K562 (cell line): ENCODE measurements around the gene EXOC2. TPM values are rescaled to one million over a fixed set of nuclear protein-coding genes. Genes with fewer than 3 reads are reported as not detected.

ENCODE experiments used
- ATAC-seq: fragments of 200-7000 bp; cut with Tn5 transposase; 3 replicates; pipeline ENCODE4 v1.9.1; 2020; ENCODE audit warnings: moderate library complexity
- BruUV-seq: library from RNA; stranded (reverse); fragments of 400-500 nt; replicated peaks from 2 replicates; lab custom pipeline; 2021; lab: Mats Ljungman, UMichigan
- CTCF ChIA-PET: fragments of 300-600 bp; formaldehyde crosslinking; extraction: SDS; loops from one replicate; lab custom pipeline; 2021; ENCODE audit warnings: low intra/inter-chr PET ratio; lab: Yijun Ruan, JAX
- POLR2A ChIA-PET: fragments of 300-600, 350-650 bp; sonication (Branson Sonifier 250); formaldehyde crosslinking; extraction: SDS; loops from one replicate; lab custom pipeline; 2021; ENCODE audit warnings: antibody characterized with exemption, inconsistent platforms; lab: Yijun Ruan, JAX
- DNase-seq, 4 experiments: peaks; one replicate each; pipeline versions ENCODE4 v3.0.0 to v3.0.0-alpha.2; 2011 to 2018; ENCODE audit warnings: low spot score in 3 of 4, mixed read lengths in 3 of 4; ENCODE audit errors: extremely low read depth in 1 of 4
- FAIRE-seq: peaks from 2 replicates; lab custom pipeline; 2011; peaks lifted over from hg19 to GRCh38; lab: Jason Lieb, UNC
- H2AFZ ChIP-seq: 2 replicates; pipeline ENCODE4 v1.6.0; 2011; ENCODE audit warnings: low read depth, low read length, control low read depth, inconsistent platforms
- H3K27ac ChIP-seq: fragments of 200-600 bp; 3 replicates; pipeline ENCODE4 v1.8.0; 2011; ENCODE audit warnings: low read depth, mild to moderate bottlenecking, control low read depth, inconsistent platforms, low read length, moderate library complexity, mixed read lengths; ENCODE audit errors: extremely low read depth
- H3K27me3 ChIP-seq, 2 experiments: fragments of 300-600 bp in 1 of 2; 2 replicates in 1 of 2; 3 replicates in 1 of 2; pipeline versions ENCODE4 v1.6.0 to v1.8.0; 2011; ENCODE audit warnings: inconsistent platforms in 2 of 2, low read length in 2 of 2, mild to moderate bottlenecking in 1 of 2, mixed read lengths in 1 of 2, moderate library complexity in 1 of 2; ENCODE audit not compliant: control insufficient read depth in 2 of 2, insufficient read depth in 2 of 2
- H3K36me3 ChIP-seq: fragments of 300-600 bp; 3 replicates; pipeline ENCODE4 v1.8.0; 2011; ENCODE audit warnings: mild to moderate bottlenecking, low read length, inconsistent platforms; ENCODE audit not compliant: control insufficient read depth, insufficient read depth
- H3K4me1 ChIP-seq, 2 experiments: fragments of 200-600 bp in 1 of 2; replicated peaks in 1 of 2; 2 replicates in 1 of 2; 3 replicates in 1 of 2; pipeline versions ENCODE4 v1.5.1 to v1.8.0; 2011; ENCODE audit warnings: inconsistent platforms in 2 of 2, low read length in 2 of 2, mild to moderate bottlenecking in 1 of 2, mixed read lengths in 1 of 2, moderate library complexity in 1 of 2; ENCODE audit not compliant: control insufficient read depth in 2 of 2, insufficient read depth in 2 of 2
- H3K4me2 ChIP-seq: 2 replicates; pipeline ENCODE4 v1.6.1; 2011; ENCODE audit warnings: low read length, control low read depth, inconsistent platforms, mixed read lengths; ENCODE audit not compliant: insufficient read depth
- H3K4me3 ChIP-seq: fragments of 200-600 bp; sonication (generic), shearing (Covaris generic); 2 replicates; pipeline ENCODE4 v1.5.1; 2016; ENCODE audit warnings: control low read depth, inconsistent platforms
- H3K79me2 ChIP-seq: fragments of 200-600 bp; 3 replicates; pipeline ENCODE4 v1.8.0; 2011; ENCODE audit warnings: low read length, inconsistent platforms; ENCODE audit not compliant: control insufficient read depth, insufficient read depth
- H3K9ac ChIP-seq, 2 experiments: 2 replicates each; pipeline versions ENCODE4 v1.6.0 to v1.6.1; 2011; ENCODE audit warnings: low read depth in 2 of 2, low read length in 2 of 2, control low read depth in 1 of 2, inconsistent platforms in 1 of 2, mild to moderate bottlenecking in 1 of 2, mixed read lengths in 1 of 2; ENCODE audit not compliant: insufficient read depth in 1 of 2
- H3K9me1 ChIP-seq: one replicate; pipeline ENCODE4 v1.6.0; 2011; ENCODE audit warnings: inconsistent platforms, mild to moderate bottlenecking, low read length, moderate library complexity; ENCODE audit not compliant: control insufficient read depth, insufficient read depth
- H3K9me3 ChIP-seq: replicated peaks from 2 replicates; pipeline ENCODE4 v1.5.1; 2011; ENCODE audit warnings: low read depth, low read length, inconsistent platforms; ENCODE audit not compliant: control insufficient read depth, insufficient read depth
- H4K20me1 ChIP-seq: replicated peaks from 2 replicates; pipeline ENCODE4 v1.6.1; 2011; ENCODE audit warnings: low read length, inconsistent platforms, mixed read lengths; ENCODE audit not compliant: control insufficient read depth, insufficient read depth
- AFF4 ChIP-seq: sonication (generic); formaldehyde crosslinking; IDR thresholded peaks from 2 replicates; pipeline ENCODE4 v1.8.0; 2023; ENCODE audit warnings: mild to moderate bottlenecking, missing genetic modification reagents
- ATF4 ChIP-seq: fragments of 450-650 bp; formaldehyde crosslinking; IDR thresholded peaks from 2 replicates; pipeline ENCODE4 v1.4.0; 2022; ENCODE audit warnings: mild to moderate bottlenecking, moderate library complexity
- BCOR ChIP-seq: fragments of 450-650 bp; IDR thresholded peaks from 2 replicates; pipeline ENCODE4 v1.6.1; 2016
- MNT ChIP-seq, 2 experiments: fragments of 450-650 bp; conservative IDR thresholded peaks; 2 replicates each; pipeline ENCODE4 v1.6.1; 2017; ENCODE audit warnings: mild to moderate bottlenecking in 2 of 2, moderate library complexity in 2 of 2
- YY1 ChIP-seq, 3 experiments: IDR thresholded peaks; 2 replicates each; pipeline ENCODE4 v1.6.1; 2011; ENCODE audit warnings: low read length in 2 of 3, mild to moderate bottlenecking in 2 of 3, moderate library complexity in 2 of 3, borderline replicate concordance in 1 of 3, control low read depth in 1 of 3, low read depth in 1 of 3; ENCODE audit not compliant: insufficient read depth in 3 of 3, insufficient replicate concordance in 2 of 3, control insufficient read depth in 1 of 3, insufficient read length in 1 of 3; ENCODE audit errors: extremely low read depth in 1 of 3
- ZBTB9 ChIP-seq: fragments of 450-650 bp; formaldehyde crosslinking; IDR thresholded peaks from 2 replicates; pipeline ENCODE4 v1.4.0; 2020; ENCODE audit warnings: mild to moderate bottlenecking, moderate library complexity
- WGBS: fragments of 100-300 bp; shearing (Covaris generic); methylation state at CpG from one replicate; pipeline ENCODE4 v1.1.6; 2016; ENCODE audit warnings: low coverage, mixed read lengths; ENCODE audit not compliant: insufficient coverage; ENCODE audit errors: missing lambda C conversion rate; 5-methylcytosine and 5-hydroxymethylcytosine counted together
- in situ Hi-C: fragments of 300-500 bp; cut with MboI; formaldehyde crosslinking; loops from 4 replicates; pipeline ENCODE4 v1.15.0; 2018; ENCODE audit warnings: inconsistent platforms, mixed read lengths
- intact Hi-C: fragments of 100-400 bp; cut with micrococcal nuclease; formaldehyde crosslinking; loops from 2 replicates; pipeline ENCODE4 v1.14.2; 2022
- polyA plus RNA-seq, 8 experiments: library from polyadenylated mRNA; depleted of rRNA in 4 of 8; stranded (reverse) in 5 of 8; unstranded in 3 of 8; fragments of >200 nt; fragmentation: Nextera tagmentation in 2 of 8; fragmentation: Illumina TruSeq in 1 of 8; extraction: Ambion mirVana in 2 of 8; extraction: Trizol in 1 of 8; gene quantifications; 2 replicates each; pipeline versions ENCODE4 v1.2.1 to v1.2.3, GENCODE V29; 2011 to 2014; ENCODE audit warnings: inconsistent platforms in 1 of 8, missing spikeins in 1 of 8
- total RNA-seq, 7 experiments: library from RNA; depleted of rRNA in 6 of 7; stranded (reverse); fragments of >200 nt in 6 of 7; fragmentation: Illumina TruSeq in 2 of 7; extraction: Trizol in 2 of 7; gene quantifications; 2 replicates each; pipeline versions ENCODE4 v1.2.1 to v1.2.3, GENCODE V29; 2011 to 2021; ENCODE audit warnings: low replicate concordance in 1 of 7

EXOC2 gene
- total and polyA plus RNA-seq, 9 of the 15 experiments (the other 6 are each of a cell fraction or from before 2014, with no cell fraction given) = 12.2 to 30.2 (median 24.2) TPM

- TF ChIP-seq YY1 (IDR thresholded peaks at IDR 0.05; ENCODE audit: borderline replicate concordance in 1 of 3, control insufficient read depth in 1 of 3, extremely low read depth in 1 of 3, insufficient read depth in 3 of 3, insufficient read length in 1 of 3, insufficient replicate concordance in 2 of 3, low read depth in 1 of 3, low read length in 2 of 3) (no peak), ZBTB9 (CRISPR knock-in tag) (no peak), AFF4 (CRISPR knock-in tag) (no peak)
Measured at GRCh38 chr6:620950-621349, 72.0 kb downstream of the EXOC2 start (continued).

GRCh38 chr6:620166-620565, 72.8 kb downstream of the EXOC2 start:
- BruUV-seq = no TSS peak
- POLR2A ChIA-PET = no interaction called here
- H3K79me2 ChIP-seq = no peaks in the 10 kb centered on the region
- no peak for ATAC-seq
- H4K20me1 ChIP-seq = no peaks in the 10 kb centered on the region
- H3K4me2 ChIP-seq = no peak overlapping the region
- no peak overlapping the region for H3K9ac ChIP-seq
- H3K36me3 ChIP-seq = peaks cover 11% of the 10 kb centered on the region
- no peaks in the 10 kb centered on the region for H3K9me1 ChIP-seq
- intact Hi-C loops (no loop called here), in situ Hi-C loops (no loop called here)
- no peak overlapping the region for H3K4me3 ChIP-seq
- no peak for TF ChIP-seq ATF4 (CRISPR knock-in tag)
- no peak for TF ChIP-seq BCOR
- no peak for TF ChIP-seq MNT (conservative IDR thresholded peaks at IDR 0.05)
- WGBS = 80% methylated on average over 11 of the region's 11 CpGs
- H2AFZ ChIP-seq = no peak overlapping the region
- H3K27me3 ChIP-seq = no peaks in the 10 kb centered on the region; a peak in 1 of 5 replicates
- FAIRE-seq = no peak
- CTCF ChIA-PET = no interaction called here
- no peaks in the 10 kb centered on the region for H3K4me1 ChIP-seq
- DNase-seq = no peak
- no peaks in the 10 kb centered on the region for H3K9me3 ChIP-seq
- H3K27ac ChIP-seq = no peak overlapping the region
